Daoy (cell line): ENCODE measurements around the gene KLK14. TPM values are rescaled to one million over a fixed set of nuclear protein-coding genes. Genes with fewer than 3 reads are reported as not detected.

ENCODE experiments used
- DNase-seq: peaks from one replicate; pipeline ENCODE4 v3.0.0-alpha.2; 2015; ENCODE audit warnings: low read depth
- total RNA-seq: library from RNA; depleted of rRNA; stranded (reverse); fragments of >200 nt; shearing (Covaris generic); gene quantifications from 2 replicates; pipeline ENCODE4 v1.2.3, GENCODE V29; 2014

The KLK14 gene
- total RNA-seq, 1 experiment from 2014 or later = not detected

DNA sequence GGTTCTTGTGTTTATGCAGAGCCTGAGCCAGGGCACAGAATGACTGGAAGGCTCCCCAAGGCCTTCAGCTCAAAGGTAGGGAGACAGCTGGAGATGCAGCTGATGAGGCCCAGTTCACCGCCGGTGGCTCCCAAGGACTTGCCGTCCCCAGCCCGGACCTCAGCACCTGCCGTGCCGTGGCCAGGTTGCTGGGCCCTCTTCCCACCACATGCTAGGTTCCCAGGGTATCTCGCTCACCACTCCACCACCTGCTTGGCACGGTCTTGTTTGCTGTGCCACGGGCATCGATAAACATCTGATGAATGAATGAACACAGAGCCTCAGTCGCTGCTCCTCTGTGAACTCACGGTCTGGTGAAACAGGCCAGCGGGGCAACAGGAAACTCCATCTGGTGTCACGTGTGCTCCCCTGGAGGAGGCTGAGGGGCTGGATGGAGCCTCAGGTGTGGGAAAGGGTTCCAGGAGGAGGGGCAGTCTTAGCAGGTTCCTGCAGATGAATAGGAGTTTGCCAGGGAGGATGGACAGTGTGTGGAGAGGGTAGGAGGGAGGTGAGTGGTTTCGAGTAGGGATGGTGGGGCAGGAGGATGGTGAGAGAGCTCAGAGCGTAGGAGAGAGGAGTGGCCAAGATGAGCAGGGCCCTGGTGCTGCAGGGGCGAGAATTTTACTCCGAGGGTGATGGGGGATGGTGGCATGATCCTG is 3.6 kb upstream of the KLK14 start:
- DNase-seq = no peak

- DNase-seq = no peak
These were observed 1.8 kb upstream of the KLK14 start for GRCh38 chr19:51084505-51084904.

GRCh38 chr19:51083783-51084182 is 1.1 kb upstream of the KLK14 start:
- no peak for DNase-seq

- no peak for DNase-seq
These were observed 494 bp upstream of the KLK14 start for GRCh38 chr19:51083181-51083580.

DNA sequence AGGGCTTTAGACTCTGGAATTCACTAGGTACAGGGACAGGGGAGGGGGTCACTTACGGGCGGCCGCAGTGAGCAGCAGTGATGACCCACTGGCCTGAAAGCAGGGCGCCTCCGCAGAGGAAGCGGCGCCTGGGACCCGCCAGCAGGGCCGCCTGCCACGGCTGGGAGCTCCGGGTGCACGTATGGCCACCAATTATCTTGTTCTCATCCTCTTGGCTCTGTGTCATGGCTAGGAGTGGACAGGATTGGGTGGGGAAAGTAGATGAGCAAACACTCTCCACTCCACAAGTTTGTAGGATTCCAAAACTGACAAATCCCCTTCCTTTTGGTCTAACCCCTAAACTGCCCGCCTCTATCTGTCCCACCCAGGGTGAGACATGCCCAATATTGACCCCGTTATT is 1.2 kb downstream of the KLK14 start:
- DNase-seq = no peak

GRCh38 chr19:51079481-51080110 is 3.1 kb downstream of the KLK14 start:
- peak; percentile 46 for DNase-seq

- no peak for DNase-seq
These were observed 4.0 kb downstream of the KLK14 start for GRCh38 chr19:51078731-51079130.

DNA sequence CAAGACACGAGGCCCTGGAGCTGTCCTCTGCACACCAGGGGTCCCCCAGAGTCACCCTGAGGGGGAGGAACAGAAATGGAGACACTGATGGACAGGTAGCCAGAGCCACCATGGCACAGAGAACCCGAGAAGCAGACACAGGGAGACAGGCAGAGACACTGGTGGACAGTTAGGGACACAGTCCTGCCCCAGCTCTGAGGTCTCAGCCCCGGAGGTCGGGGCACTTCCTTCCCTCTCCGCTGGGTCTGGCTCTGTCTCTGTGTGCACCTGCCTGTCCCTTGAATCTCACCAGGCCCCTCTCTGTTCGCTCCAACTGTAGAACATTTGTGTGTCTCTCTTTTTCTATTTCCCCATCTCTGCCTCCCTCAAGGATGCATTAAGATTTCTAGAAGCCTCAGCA is 4.6 kb downstream of the KLK14 start:
- DNase-seq = no peak

DNA sequence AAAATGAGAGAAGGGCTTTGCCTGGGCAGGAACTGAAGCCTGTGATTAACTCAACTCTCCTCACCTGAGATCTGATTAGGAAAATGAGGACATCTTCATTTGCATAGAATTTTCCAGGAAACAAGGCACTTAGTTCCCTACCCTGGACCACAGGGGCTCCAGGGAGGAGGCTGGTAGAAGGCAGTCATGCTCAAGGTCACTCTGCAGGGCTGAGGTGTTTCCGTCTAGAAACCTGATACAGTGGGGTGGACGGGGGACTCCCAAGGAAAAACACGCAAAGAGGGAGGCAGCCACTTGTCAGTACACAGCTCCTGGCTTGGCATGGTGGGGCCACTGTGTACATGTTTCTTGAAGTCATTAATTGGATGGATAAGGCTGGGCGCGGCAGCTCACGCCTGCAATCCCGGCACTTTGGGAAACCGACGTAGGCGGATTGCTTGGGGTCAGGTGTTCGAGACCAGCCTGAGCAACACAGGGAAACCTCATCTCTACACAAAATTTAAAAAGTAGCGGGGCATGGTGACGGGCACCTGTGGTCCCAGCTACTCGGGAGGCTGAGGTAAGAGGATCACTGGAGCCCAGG is 6.0 kb downstream of the KLK14 start:
- no peak for DNase-seq

GRCh38 chr19:51075998-51076397 is 6.7 kb downstream of the KLK14 start:
- no peak for DNase-seq

DNA sequence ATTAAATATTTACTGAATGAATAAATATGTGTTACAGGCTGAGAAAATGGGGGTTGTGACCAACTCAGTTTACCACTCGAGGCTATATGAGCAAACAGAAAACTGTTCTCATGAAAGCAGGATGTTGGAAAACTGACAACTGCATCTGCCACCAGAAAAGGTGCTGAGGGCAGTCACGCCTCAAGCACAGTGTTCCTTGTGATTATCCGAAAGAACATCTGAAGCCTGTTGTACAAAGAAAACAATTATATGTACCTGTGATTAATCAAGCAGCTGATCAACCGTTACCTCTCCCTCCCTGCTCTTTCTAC is 11.6 kb downstream of the KLK14 start:
- no peak for DNase-seq

DNA sequence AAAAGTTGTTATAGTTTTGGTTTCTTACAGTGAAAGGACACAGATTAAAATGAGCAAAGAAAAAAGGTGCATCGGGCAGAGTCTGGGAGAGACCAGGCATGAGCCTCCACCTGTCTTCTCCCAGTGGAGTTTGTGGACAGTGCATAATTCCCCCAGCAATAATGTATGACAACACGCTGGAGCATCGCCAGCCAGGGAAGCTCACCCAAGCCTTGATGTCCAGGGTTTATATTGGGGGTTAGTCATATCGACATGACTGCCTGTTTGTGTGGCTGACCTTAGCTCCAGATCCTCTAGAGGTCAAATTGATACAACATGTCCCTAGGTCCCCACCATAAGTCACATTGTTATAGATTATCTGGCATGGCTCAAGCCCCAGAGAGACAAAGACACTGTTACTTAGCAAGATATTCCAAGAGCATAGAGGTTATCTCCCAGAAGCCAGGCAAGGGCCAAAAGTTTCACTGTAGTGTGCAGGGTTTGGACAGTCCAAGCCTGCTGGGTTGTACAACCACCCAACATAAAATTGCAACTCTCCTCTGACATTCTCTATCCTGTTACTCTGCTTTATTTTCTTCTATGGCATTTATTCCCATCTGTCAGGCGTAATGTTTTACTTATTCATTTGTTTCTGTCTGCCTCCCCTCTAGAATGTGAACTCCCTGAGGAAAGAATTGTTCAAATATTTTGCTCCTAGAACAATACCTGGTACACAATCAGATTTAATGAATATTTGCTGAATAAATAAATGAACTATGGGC is 12.2 kb downstream of the KLK14 start:
- no peak for DNase-seq

DNA sequence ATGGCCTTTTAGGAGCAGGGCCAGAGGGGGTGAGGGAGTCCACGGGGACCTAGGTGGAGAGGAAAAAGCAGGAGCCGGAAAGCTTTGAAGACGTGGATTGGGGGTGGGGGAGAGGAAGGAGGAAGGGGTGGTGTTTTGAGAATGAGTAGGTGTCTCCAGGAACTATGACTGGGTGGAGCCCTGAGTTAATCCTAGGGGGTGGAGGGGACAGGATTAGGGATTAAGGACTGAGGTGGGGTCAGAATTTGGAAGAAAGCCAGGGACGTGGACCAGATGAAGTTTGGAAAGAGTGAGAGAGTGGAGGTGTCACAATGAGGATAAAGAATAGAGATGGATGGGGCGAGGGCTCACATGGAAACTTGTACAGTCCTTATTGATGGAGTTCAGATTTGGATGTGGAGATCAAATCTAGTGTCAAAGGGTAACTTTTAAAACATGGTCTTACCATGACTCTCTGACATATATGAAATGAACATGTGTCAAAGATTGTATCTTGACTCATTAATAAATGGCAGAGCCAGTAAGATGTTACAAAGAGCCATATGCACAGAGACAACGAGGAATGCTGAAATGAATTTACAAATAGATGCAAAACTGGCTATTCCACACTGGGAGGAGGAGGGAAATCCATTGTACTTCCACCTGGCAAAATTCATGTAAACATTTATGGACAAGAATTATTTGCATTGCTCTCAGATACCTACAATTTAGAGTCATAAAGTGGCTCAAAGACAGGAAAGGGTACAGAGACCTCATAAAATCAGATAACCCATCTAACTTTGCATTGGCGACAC is 16.1 kb downstream of the KLK14 start:
- DNase-seq = no peak

GRCh38 chr19:51065221-51065960 is 17.3 kb downstream of the KLK14 start:
- DNase-seq = no peak

- DNase-seq = peak; percentile 71
These were observed 18.0 kb downstream of the KLK14 start, which contains the start of gene KLK13 for GRCh38 chr19:51064534-51065220. TSS of gene KLK13 (minus strand) at chr19:51065092. CDS start at chr19:51065067, 25 bp downstream.

GRCh38 chr19:51063664-51064063 is 19.0 kb downstream of the KLK14 start:
- DNase-seq = no peak

GRCh38 chr19:51060973-51061372 is 21.7 kb downstream of the KLK14 start:
- no peak for DNase-seq

DNA sequence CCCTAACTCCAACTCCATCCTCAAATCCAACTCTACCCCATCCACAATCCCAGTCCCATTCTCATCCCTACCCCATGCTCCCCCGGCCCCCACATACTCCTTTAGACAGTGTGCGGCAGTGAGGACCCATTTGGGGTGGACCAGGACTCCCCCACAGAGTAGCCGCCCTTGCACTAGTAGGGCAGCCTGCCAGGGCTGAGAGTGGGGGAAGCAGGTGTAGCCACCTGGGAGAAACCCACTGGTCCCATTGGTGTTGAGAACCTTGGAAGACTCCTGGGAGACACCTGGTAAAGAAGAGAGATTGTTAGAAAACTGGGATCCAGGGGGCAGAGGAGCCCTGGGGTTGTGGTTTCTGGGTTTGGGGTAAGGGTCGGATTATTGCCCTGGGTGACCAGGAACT is 22.4 kb downstream of the KLK14 start:
- no peak for DNase-seq

DNA sequence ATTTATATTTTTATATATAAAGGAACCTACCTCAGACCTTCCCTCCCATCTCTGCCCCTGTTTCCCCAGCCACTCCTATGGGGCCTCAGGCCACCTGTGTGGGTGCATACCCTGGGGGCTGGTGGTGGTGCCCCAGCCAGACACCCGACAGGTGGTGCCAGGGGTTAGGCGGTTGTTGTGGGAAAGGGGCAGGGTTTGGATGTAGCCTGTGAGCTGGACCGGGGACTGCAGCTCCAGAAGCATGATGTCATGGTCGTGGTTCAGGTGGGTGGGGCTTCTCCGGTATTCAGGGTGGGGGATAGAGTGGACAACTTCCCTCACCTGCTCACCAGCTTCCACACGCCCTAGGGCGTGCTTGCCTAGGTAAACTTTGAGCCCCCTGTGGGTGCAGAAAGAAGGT is 23.0 kb downstream of the KLK14 start:
- no peak for DNase-seq

DNA sequence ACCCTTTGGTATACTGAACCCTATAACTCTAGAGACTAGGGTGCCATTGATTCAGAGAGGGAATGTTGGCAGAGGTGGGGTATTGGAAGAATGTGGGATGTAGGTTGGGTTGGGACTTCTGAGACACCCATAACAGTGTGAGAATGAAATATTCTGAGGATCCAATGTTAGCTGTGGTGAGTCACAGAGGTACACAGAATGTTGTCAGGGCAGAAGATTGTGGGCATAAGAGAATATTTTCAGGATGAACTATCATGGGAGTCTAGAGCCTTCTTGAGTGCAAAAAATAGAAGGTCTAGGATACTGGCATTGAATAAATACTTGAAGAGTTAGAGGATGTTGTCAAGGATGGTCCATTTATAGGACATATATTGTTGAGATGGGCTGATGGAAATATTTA is 26.8 kb downstream of the KLK14 start:
- DNase-seq = no peak

- no peak for DNase-seq
These were observed 35.7 kb downstream of the KLK14 start for GRCh38 chr19:51047031-51047335.
